Measurements from ENCODE around the gene ITM2C. TPM values are rescaled to one million over a fixed set of nuclear protein-coding genes. Genes with fewer than 3 reads are reported as not detected.

The ITM2C gene
- total and polyA plus RNA-seq, 2 donors (not counting 1 experiment from before 2014, with no cell fraction given) = 36.9 to 62.8 TPM

GRCh38 chr2:230916218-230916617, 51.5 kb downstream of the ITM2C start:
- Histone ChIP-seq H3K9ac (ENCODE audit: low read length) (no peak overlapping the region), H3K9me3 (ENCODE audit: control extremely low read depth in 1 of 3, control insufficient read depth in 2 of 3, insufficient read depth in 1 of 3, low read length in 2 of 3) (no peaks in the 10 kb centered on the region), H3K4me2 (replicated peaks; ENCODE audit: low read depth, low read length, poor library complexity, severe bottlenecking) (no peak overlapping the region), H3K27ac (ENCODE audit: low read length in 2 of 2) (no peak overlapping the region), H3K4me1 (ENCODE audit: control insufficient read depth in 2 of 2, insufficient read depth in 2 of 2, low read length in 2 of 2) (peaks cover 0 to 5% of the 10 kb centered on the region in 2 donors), H4K20me1 (ENCODE audit: control insufficient read depth, insufficient read depth, low read length, poor library complexity, severe bottlenecking) (no peaks in the 10 kb centered on the region), H3K27me3 (replicated peaks in 1 of 4; ENCODE audit: control extremely low read depth in 1 of 4, control insufficient read depth in 3 of 4, insufficient read depth in 4 of 4, low read length in 3 of 4) (no peaks in the 10 kb centered on the region), H3K79me2 (ENCODE audit: control insufficient read depth, insufficient read depth, low read length) (no peaks in the 10 kb centered on the region), H3K4me3 (ENCODE audit: control extremely low read depth in 1 of 5, extremely low read depth in 1 of 5, insufficient read depth in 1 of 5, low read depth in 2 of 5, low read length in 4 of 5) (no peak overlapping the region), H2AFZ (ENCODE audit: insufficient read depth, low read depth, low read length, poor library complexity, severe bottlenecking) (no peak overlapping the region), H3K36me3 (replicated peaks in 1 of 2; ENCODE audit: control extremely low read depth in 1 of 2, control insufficient read depth in 1 of 2, extremely low read depth in 1 of 2, insufficient read depth in 2 of 2, low read length in 1 of 2) (no peaks in the 10 kb centered on the region)
- Mint-ChIP-seq H3K27ac (no peak overlapping the region), H3K4me3 (no peak overlapping the region), H3K4me1 (peaks cover 12% of the 10 kb centered on the region), H3K27me3 (no peaks in the 10 kb centered on the region), H3K9me3 (ENCODE audit: insufficient read depth) (no peaks in the 10 kb centered on the region)
- POLR2A ChIA-PET = no interaction called here
- intact Hi-C loops (cut with micrococcal nuclease) = no loop called here
- CTCF ChIA-PET = no interaction called here
- DNase-seq (no peak), ATAC-seq (ENCODE audit: low read depth) (no peak)
- no CpG with 5 or more reads among the region's 7 CpGs for WGBS (ENCODE audit: insufficient coverage)
- no peak for TF ChIP-seq CTCF (IDR thresholded peaks at IDR 0.05)
- TF ChIP-seq EZH2 (IDR thresholded peaks at IDR 0.05; ENCODE audit: borderline replicate concordance, insufficient read depth, low read depth, low read length, poor library complexity, severe bottlenecking) = no peak

GRCh38 chr2:230919240-230919639, 54.5 kb downstream of the ITM2C start:
- no peak overlapping the region for H3K4me3 ChIP-seq (ENCODE audit: control extremely low read depth in 1 of 5, extremely low read depth in 1 of 5, insufficient read depth in 1 of 5, low read depth in 2 of 5, low read length in 4 of 5)
- WGBS (ENCODE audit: insufficient coverage) = no CpG with 5 or more reads among the region's 2 CpGs
- POLR2A ChIA-PET = no interaction called here

More at GRCh38 chr2:230919240-230919639, 54.5 kb downstream of the ITM2C start:
- H3K4me2 ChIP-seq (replicated peaks; ENCODE audit: low read depth, low read length, poor library complexity, severe bottlenecking) = no peak overlapping the region
- no peaks in the 10 kb centered on the region for H3K9me3 ChIP-seq (ENCODE audit: control extremely low read depth in 1 of 3, control insufficient read depth in 2 of 3, insufficient read depth in 1 of 3, low read length in 2 of 3)
- no peaks in the 10 kb centered on the region for H3K79me2 ChIP-seq (ENCODE audit: control insufficient read depth, insufficient read depth, low read length)
- Mint-ChIP-seq H3K27ac (no peak overlapping the region), H3K4me3 (no peak overlapping the region), H3K27me3 (no peaks in the 10 kb centered on the region), H3K4me1 (peaks cover 8% of the 10 kb centered on the region), H3K9me3 (ENCODE audit: insufficient read depth) (no peaks in the 10 kb centered on the region)
- H3K27ac ChIP-seq (ENCODE audit: low read length in 2 of 2) = no peak overlapping the region
- intact Hi-C loops (cut with micrococcal nuclease) = no loop called here
- no peak overlapping the region for H3K9ac ChIP-seq (ENCODE audit: low read length)
- no peak for TF ChIP-seq EZH2 (IDR thresholded peaks at IDR 0.05; ENCODE audit: borderline replicate concordance, insufficient read depth, low read depth, low read length, poor library complexity, severe bottlenecking)
- TF ChIP-seq CTCF (IDR thresholded peaks at IDR 0.05) = no peak
- H3K27me3 ChIP-seq (replicated peaks in 1 of 4; ENCODE audit: control extremely low read depth in 1 of 4, control insufficient read depth in 3 of 4, insufficient read depth in 4 of 4, low read length in 3 of 4) = peaks cover 0 to 4% (median 0%) of the 10 kb centered on the region in 4 experiments
- CTCF ChIA-PET = no interaction called here
- peaks cover 0 to 7% of the 10 kb centered on the region in 2 donors for H3K4me1 ChIP-seq (ENCODE audit: control insufficient read depth in 2 of 2, insufficient read depth in 2 of 2, low read length in 2 of 2)
- H3K36me3 ChIP-seq (replicated peaks in 1 of 2; ENCODE audit: control extremely low read depth in 1 of 2, control insufficient read depth in 1 of 2, extremely low read depth in 1 of 2, insufficient read depth in 2 of 2, low read length in 1 of 2) = no peaks in the 10 kb centered on the region
- H4K20me1 ChIP-seq (ENCODE audit: control insufficient read depth, insufficient read depth, low read length, poor library complexity, severe bottlenecking) = no peaks in the 10 kb centered on the region
- DNase-seq = no peak
- no peak for ATAC-seq (ENCODE audit: low read depth)
- no peak overlapping the region for H2AFZ ChIP-seq (ENCODE audit: insufficient read depth, low read depth, low read length, poor library complexity, severe bottlenecking)
